Esophagus muscularis mucosa (tissue), 4 donors: Measurements from ENCODE around the gene NAB1.

Source experiments
- CTCF ChIP-seq, 3 experiments: fragments of 200-600 bp in 2 of 3; fragments of 450-650 bp in 1 of 3; sonication (generic) in 2 of 3; IDR thresholded peaks; one replicate each; pipeline ENCODE4 v1.5.1; 2017 to 2019; ENCODE audit warnings: antibody characterized with exemption in 3 of 3, mild to moderate bottlenecking in 2 of 3, moderate library complexity in 1 of 3
- EP300 ChIP-seq: sonication (generic); formaldehyde crosslinking; IDR thresholded peaks from one replicate; pipeline ENCODE4 v1.6.1; 2017; ENCODE audit warnings: antibody characterized with exemption
- POLR2A ChIP-seq: fragments of 450-650 bp; IDR thresholded peaks from one replicate; pipeline ENCODE4 v1.6.1; 2017; ENCODE audit warnings: antibody characterized with exemption, moderate library complexity, mild to moderate bottlenecking, low read depth
- POLR2AphosphoS5 ChIP-seq, 2 donors: sonication (generic); formaldehyde crosslinking; IDR thresholded peaks; one replicate each; pipeline ENCODE4 v1.6.1; 2017; ENCODE audit warnings: antibody characterized with exemption in 2 of 2

- TF ChIP-seq POLR2AphosphoS5 (IDR thresholded peaks at IDR 0.05) (no peak), EP300 (no peak), CTCF (IDR thresholded peaks at IDR 0.05) (no peak), POLR2A (no peak)
Measured at GRCh38 chr2:190600293-190601103, 48.4 kb upstream of the NAB1 start.
